Activated CD8-positive, alpha-beta memory T cell treated with anti-CD3 and anti-CD28 coated beads, Interleukin-2, amount 50 U/mL, for 24 hours (primary cell): Measurements from ENCODE around the gene UPF3A.
"Not testable (repeated sequence)": the region's sequence is repeated elsewhere in the genome, so short reads cannot be mapped to it uniquely, and the experiment has no call there.

Source experiments
- DNase-seq: peaks from one replicate; pipeline ENCODE4 v3.0.0-alpha.2; 2020; ENCODE audit errors: extremely low read depth

UPF3A gene

DNA sequence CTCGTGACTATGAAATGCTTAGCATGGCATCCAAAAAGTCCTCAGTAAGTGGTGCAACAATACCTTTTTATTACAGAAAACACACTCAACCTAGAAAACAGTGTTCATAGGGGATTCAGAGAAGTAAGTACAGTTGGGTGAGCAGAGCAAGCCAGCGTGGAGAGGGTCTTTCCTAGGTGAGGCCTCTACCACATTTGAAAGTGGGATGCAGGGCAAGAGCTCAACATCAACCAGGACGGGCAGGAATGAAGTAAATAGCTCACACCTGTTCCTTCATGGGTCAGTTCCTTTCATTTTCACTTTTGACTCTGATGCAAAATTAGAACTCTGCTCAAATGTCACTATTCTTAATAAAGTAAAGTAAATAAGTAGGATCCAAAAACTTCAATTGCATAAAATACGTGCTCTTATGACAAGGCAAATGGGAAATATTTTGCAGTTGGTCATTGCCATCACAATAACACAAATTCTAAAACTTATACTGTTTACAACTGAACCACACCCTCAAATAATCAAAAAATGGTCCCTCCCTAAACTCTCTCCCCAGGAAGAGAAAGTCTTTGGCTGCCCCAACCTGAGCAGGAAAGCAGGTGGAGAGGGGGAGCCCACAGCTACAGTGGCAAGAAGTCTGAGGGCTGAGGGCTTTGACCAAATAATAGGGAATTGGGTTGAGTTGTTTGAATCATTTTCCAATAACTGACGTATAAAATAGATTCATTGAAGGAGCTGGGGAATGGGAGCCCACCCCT is 53.1 kb downstream of the UPF3A start:
- DNase-seq: no peak

DNA sequence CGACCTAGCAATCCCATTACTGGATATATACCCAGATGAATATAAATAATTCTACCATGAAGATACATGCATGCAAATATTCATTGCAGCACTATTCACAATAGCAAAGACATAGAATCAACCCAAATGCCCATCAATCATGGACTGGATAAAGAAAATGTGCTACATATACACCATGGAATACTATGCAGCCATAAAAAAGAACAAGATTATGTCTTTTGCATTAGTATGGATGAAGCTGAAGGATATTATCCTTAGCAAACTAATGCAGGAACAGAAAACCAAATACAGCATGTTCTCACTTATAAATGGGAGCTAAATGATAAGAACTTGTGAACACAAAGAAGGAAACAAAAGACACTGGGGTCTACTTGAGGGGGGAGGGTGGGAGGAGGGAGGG is 55.1 kb downstream of the UPF3A start:
- DNase-seq: not testable (repeated sequence)

DNA sequence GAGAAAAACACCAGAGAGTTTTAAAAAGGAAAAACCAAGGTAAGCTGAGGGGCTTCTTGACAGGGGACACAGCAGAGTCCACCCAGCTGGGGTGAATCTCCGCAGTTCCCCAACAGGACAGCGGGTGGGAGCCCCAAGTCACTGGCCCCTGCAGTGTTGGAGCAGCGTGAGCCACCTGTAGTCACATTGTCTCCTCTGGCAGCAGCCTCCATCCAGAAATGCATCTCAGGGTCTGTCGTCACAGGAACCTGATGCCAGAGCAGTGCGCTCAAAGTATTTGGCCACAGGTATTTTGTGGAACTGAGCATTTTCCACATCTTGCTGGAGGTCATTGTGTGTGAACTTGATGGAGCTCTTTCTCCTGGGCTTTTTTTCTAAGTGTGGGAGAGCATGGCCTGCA is 57.6 kb downstream of the UPF3A start:
- DNase-seq: no peak

DNA sequence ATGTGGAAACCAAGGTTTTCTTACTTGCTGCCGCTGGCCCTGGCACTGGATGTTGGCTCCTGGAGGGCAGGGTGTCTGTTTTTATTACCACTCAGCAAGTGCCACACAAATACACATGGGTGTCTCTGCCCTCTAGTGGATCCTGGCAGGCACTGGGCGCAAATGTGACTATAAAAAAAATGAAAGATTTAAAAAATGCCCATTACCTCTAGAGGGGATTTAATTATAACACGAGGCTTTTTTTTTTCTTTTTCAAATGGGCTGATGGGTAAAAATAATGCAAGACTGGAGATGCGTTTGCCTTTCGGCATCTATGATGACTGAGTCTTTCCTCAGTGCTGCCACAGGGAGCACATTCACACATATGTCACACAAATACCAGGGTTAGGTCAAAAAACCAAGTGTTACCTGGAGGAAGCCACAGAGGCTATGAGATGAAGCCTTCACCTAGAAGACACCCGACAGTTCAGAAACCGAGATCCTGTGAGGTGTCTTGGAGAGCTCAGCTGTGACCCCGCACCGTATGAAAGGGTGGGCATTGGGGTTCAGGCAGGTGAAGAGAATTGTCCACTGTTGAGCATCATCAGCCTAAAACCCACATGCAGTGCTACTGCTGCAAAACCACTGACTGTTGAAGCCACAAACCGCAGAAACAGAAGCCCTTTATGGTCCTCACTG is 58.6 kb downstream of the UPF3A start:
- DNase-seq: no peak

DNA sequence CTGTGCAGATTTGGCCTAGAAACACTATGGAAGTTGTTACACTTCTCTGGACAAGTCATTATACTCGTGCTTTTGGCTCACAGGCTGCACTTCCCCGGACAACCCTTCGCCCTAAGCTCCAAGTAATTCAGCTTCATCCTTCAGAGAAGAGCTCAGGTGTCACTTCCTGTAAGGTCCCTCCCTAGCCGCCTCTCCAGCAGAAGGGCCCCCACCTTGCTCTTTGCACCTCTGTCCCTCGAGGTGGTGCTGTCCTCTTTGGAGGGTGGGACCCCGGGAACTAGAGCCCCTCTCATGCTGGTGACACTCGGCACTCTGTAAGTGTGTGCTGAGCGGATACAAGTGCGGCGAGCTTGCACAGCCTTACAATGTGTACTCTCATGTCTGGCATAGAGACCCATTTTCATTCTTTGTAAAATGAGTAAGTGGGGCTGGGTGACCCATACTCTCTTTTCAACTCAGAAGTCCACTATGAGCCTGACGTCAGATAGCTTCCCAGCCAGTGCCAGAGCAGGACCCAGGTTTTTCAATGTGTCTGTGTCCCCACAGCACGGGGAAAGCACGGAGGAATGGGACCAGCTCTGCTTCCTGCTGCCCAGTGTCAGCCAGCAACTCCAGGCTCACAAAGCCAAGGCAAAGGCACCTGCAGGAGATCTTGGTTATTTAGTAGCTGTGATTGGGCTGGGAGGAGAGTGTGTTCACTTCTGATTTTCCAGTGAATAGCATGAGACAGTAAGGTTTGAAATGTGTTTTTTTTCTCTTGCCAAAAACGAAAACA is 59.8 kb downstream of the UPF3A start:
- no peak for DNase-seq

DNA sequence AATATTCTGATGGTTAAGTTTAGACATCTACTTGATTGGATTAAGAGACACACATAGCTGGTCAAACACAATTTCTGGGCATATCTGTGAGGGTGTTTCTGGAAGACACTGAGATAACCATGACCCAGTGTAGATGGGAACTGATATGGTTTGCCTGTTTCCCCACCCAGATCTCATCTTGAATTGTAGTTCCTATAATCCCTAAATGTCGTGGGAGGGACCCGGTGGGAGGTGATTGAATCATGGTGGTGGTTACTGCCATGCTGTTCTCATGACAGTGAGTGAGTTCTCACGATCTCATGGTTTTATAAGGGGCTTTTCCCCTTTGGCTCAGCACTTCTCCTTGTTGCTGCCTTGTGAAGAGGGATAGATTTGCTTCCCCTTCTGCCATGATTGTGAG is 65.9 kb downstream of the UPF3A start:
- not testable (repeated sequence) for DNase-seq

DNA sequence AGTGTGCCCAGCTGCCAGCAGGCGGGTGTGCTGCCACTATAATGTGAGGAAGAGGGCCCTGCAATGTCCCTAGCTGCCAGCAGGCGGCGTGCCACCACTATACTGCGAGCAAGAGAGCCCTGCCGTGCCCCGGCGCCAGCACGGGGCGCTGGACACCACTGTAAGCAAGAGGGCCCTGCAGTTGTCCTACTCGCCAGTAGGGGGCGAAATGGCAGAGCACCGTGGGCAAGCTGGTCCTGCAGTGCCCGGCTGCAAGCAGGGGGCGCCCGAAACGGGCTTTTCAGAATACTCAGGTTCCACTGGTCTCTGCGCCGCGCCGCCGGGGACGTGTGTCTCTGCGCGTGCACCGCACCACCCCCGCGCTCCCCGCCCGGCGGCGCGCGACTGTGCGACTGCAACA is 71.4 kb downstream of the UPF3A start:
- DNase-seq: not testable (repeated sequence)

DNA sequence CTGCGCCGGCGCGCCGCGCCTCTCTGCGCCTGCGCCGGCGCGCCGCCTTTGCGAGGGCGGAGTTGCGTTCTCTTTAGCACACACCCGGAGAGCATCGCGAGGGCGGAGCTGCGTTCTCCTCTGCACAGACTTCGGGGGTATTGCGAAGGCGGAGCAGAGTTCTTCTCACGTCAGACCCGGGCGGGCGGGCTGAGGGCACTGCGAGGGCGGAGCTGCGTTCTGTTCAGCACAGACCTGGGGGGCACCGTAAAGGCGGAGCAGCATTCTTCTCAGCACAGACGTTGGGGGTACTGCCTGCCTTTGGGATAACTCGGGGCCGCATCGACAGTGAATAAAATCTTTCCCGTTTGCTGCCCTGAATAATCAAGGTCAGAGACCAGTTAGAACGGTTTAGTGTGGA is 72.0 kb downstream of the UPF3A start:
- not testable (repeated sequence) for DNase-seq
